GM12872 (cell line): ENCODE data around the gene KRTAP4-4.

Experiments
- CTCF ChIP-seq: IDR thresholded peaks from 3 replicates; pipeline ENCODE4 v1.5.1; 2011; ENCODE audit warnings: low read depth, mild to moderate bottlenecking, low read length, moderate library complexity; ENCODE audit not compliant: insufficient read depth

KRTAP4-4 gene

DNA sequence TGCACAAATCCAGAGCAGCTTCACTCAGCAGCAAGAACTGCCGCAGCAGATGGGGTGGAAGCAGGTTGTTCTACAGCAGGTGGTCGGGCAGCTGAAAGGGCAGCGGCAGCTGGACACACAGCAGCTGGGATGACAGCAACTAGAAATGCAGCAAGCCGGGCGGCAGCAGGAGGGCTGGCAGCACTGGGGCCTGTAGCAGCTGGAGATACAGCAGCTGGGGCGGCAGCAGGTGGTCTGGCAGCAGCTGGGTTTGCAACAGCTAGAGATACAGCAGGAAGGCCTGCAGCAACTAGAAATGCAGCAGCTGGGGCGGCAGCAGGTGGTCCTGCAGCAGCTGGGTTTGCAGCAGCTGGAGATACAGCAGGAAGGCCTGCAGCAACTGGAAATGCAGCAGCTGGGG is 7.0 kb upstream of the KRTAP4-4 start:
- TF ChIP-seq CTCF: no peak

DNA sequence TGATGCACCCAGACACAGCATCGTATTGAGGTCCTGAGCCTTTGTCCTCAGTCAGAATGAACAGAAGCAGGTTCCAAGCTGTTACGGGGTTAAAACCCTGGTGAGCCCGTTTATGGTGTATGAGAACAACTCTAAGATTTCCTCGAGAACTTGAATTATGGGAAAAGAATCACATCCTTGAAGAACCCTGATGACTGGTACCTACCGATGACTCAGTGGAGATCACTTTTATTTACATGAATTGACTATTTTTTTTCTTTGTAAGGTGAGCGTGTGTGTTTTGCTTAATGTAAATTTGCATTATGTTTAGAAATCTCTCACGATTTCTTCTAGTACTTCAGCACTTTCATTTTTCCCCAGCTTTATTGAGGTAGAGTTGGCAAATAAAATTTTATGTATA is 3.3 kb upstream of the KRTAP4-4 start:
- TF ChIP-seq CTCF: no peak

DNA sequence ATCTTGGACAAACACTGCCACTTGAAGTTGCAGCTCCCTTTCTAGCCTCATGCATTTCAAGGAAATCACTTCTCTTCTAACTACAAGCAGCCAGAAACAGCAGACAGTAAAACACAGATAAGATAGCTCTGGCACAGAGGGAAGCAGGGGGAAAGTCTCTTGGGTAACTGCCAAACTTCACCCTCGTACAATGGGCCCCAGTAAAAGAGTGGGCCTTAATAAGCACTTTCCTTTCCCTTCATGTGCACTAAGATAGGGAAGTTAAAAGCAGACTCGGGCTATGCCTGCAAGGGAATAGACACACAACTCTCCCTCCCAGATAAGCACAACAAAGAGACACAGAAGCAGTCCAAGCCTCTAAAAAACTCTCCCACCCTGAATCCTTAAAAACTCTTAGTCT is 6.7 kb downstream of the KRTAP4-4 start:
- TF ChIP-seq CTCF: no peak

DNA sequence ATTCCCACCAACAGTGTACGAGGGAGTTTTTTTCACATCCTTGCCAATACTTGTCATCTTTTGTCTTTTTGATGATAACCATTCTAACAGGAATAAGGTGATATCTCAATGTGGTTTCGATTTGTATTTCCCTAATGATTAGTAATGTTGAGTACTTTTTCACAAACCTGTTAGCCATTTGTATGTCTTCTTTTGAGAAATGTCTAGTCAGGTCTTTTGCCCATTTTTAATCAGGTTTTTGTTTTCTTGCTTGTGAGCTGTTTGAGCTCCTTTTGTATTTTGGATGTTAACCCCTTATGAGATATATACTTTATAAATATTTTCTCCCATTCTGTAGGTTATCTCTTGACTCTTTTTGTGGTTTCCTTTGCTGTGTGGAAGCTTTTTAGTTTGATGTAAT is 9.0 kb downstream of the KRTAP4-4 start:
- TF ChIP-seq CTCF: no peak

DNA sequence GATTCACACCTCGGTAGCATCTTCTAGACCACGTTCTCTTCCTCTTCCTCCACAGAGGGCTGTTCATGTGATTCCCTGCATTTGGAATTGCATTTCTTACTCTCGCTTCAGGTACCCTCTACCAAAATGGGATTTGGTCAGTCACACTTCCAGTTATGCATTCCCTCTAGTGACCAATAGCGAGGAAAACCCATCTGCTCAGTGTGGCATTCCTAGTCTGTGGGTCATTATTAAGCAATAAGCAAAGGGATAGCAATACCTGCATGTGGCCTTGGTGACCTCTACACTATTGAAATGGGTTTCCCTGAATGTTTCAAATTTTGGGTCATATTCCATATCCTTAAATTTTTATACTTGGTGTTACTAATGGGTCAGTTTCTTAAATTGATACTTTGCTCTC is 10.5 kb downstream of the KRTAP4-4 start:
- TF ChIP-seq CTCF: no peak

DNA sequence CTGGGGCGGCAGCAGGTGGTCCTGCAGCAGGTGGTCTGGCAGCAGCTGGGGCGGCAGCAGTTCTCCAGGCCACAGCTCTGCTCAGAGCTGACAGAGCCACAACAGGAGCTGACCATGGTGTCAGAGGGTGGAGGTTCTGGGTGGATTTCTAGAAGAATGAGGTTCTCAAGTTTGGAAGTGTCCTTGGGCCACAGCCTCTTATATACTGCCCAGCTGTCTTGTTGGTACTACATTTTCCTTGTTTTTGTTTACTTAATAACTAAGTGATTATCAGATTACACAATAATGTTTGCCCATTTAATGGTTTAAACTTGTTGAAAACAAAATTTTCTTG is 10.9 kb downstream of the KRTAP4-4 start, which contains the start of gene KRTAP4-5:
Gene KRTAP4-5, minus strand, starts transcription at position 174 of the 334 bp plus-strand sequence. Its CDS starts 58 bp downstream, at position 116.
- TF ChIP-seq CTCF: no peak

DNA sequence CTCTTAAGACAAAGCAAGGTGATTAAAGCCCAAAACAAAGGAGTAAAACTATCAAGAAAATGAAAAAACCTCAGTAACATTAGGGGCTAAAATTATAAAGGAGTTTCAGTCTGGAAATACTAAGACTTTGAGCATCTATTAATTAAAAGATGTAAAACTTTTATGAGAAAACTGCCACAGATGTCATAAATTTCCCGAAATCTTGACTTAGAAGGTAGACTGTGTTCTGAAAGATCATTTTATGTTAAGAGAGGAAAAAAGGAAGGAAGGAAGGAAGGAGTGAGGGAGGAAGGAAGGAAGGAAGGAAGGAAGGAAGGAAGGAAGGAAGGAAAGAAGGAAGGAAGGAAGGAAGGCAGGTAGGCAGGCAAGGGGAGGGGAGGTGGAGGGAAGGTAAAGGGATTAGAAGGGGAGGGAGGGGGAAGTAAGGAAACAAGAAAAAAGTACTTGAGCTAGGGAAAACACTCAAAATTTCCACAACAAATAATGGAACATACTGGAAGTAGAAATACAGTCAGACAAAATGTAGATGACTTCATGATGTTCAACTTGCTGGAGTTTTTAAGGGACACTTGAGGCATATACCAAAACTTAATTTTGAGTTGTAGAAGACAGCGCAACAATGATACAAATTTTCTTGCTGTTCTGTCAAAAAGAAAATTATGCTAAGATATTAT is 12.9 kb downstream of the KRTAP4-4 start:
- no peak for TF ChIP-seq CTCF
